ENCODE results near the gene DCDC2B. TPM values are rescaled to one million over a fixed set of nuclear protein-coding genes. Genes with fewer than 3 reads are reported as not detected.

The DCDC2B gene
- total and polyA plus RNA-seq, 10 of the 15 experiments (the other 5 are each of a cell fraction or from before 2014, with no cell fraction given) = 0.12 to 0.21 (median 0.15) TPM; not detected in 7

DNA sequence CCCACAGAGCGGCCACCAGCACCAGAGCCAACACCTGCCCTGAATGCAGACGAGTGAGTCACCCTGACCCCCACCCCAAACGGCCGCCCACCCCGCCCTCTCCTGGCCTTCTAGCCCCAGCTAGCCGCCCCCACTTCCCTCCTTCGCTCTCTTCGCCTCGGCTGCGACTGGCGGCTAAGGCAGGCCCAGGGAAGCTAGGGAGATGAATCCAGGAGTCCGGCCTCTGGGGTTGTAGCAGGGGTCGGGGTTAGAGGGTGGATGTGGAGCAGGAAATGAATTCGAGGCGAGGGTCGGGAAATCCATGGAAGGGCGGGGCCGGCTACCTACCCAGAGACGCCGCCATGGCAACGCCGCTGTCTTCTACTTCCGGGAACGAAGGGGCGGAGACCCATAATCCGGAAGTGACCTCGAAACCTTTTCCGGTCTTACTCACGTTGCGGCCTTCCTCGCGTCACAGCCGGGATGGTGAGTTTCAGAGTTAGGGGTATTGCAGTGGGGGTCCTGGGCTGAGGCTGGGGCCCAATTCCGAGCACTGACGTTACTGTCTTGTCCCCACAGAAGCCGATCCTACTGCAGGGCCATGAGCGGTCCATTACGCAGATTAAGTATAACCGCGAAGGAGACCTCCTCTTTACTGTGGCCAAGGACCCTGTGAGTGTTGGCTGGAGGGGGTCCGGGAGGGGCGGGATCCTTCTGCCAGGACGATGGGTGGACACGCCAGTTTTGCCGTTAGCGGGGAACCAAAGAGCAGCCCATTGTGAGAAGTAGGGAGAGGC is 13.3 kb downstream of the DCDC2B start, which contains the start of the genes EIF3I and TMEM234 (continued):
- TF ChIP-seq ASH2L (IDR thresholded peaks at IDR 0.05; ENCODE audit: borderline replicate concordance, low read depth) (no peak), NFIC (IDR thresholded peaks at IDR 0.05; ENCODE audit: low read depth, low read length) (no peak), RAD21 (IDR thresholded peaks at IDR 0.05; ENCODE audit: insufficient read depth, low read depth, low read length) (no peak), HDAC2 (IDR thresholded peaks at IDR 0.05) (no peak), RUNX3 (IDR thresholded peaks at IDR 0.05; ENCODE audit: low read length) (peak; percentile 41)

DNA sequence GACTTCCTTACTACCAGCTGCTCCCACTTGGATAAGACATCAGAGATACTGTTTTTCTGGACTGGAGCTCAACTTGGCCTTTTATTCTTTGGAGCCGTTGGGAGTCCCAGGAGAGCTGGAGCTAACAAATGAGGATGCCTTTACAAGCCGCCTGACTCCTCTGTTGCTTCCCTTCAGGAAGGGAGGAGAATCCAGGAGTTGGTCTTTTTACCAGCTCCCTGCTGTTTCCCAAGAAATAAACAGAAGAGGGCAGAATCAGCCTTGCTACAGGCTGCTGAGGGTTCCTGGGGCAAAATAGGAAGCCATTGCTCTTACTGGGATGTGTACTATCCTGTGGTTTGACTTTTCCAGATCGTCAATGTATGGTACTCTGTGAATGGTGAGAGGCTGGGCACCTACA is 14.8 kb downstream of the DCDC2B start:
- H3K27me3 ChIP-seq (replicated peaks in 1 of 2; ENCODE audit: control insufficient read depth in 2 of 2, insufficient read depth in 2 of 2, low read length in 1 of 2) = no peaks in the 10 kb centered on the region
- ChIA-PET CTCF (interaction anchor here (1.0 to 6.0 kb wide), 7 partner anchors 8 to 176 kb away, joined by 4 to 46 read pairs (median 8); partner anchors contain the start of gene FAM167B), POLR2A (interaction anchor here (0.5 to 1.5 kb wide), 6 partner anchors 17 to 116 kb away, joined by 3 to 7 read pairs (median 3); partner anchors contain the start of gene KPNA6), RAD21 (ENCODE audit: unreplicated experiment) (interaction anchor here (1.0 to 2.1 kb wide), 8 partner anchors 17 to 171 kb away, joined by 3 to 7 read pairs (median 4); partner anchors contain the start of genes BSDC1 and CCDC28B), SMC1A (ENCODE audit: uncharacterized antibody, unreplicated experiment) (interaction anchor here (0.7 to 2.5 kb wide), 11 partner anchors 18 to 187 kb away, joined by 3 to 13 read pairs (median 4); partner anchors contain the start of gene BSDC1)
- intact Hi-C loops (cut with micrococcal nuclease; ENCODE audit: unreplicated experiment) = no loop called here
- H4K20me1 ChIP-seq (ENCODE audit: control insufficient read depth, insufficient read depth) = no peaks in the 10 kb centered on the region
- H2AFZ ChIP-seq (ENCODE audit: control insufficient read depth, low read depth, low read length) = no peak overlapping the region
- peak overlapping the region; percentile 99 for H3K9ac ChIP-seq (ENCODE audit: control insufficient read depth, insufficient read depth, low read length)
- DNase-seq (ENCODE audit: low read depth, low spot score) (no peak), ATAC-seq (no peak), FAIRE-seq (no peak)
- peaks cover 29% of the 10 kb centered on the region for H3K79me2 ChIP-seq (ENCODE audit: control insufficient read depth, insufficient read depth, low read length)
- in situ Hi-C loops (cut with MboI) = no loop called here
- peaks cover 12% of the 10 kb centered on the region for H3K4me1 ChIP-seq (ENCODE audit: control insufficient read depth, insufficient read depth, low read length)
- peak overlapping the region; percentile 84 for H3K4me2 ChIP-seq (ENCODE audit: control insufficient read depth, insufficient read depth)
- TSS peak; percentile 64 for BruUV-seq (replicated peaks)
- peaks cover 10 to 22% of the 10 kb centered on the region in 2 experiments for H3K36me3 ChIP-seq (ENCODE audit: control insufficient read depth in 2 of 2, insufficient read depth in 2 of 2, low read length in 1 of 2)
- H3K9me3 ChIP-seq (replicated peaks; ENCODE audit: control insufficient read depth, insufficient read depth, low read length) = no peaks in the 10 kb centered on the region
- 98% methylated on average over 3 of the region's 3 CpGs for WGBS (ENCODE audit: insufficient coverage, insufficient replicate concordance, low lambda C conversion rate, missing lambda C conversion rate)
- H3K4me3 ChIP-seq = peak overlapping the region; percentile 89
- H3K27ac ChIP-seq (ENCODE audit: control insufficient read depth, insufficient read depth) = 0 out of 2 replicates have a peak overlapping the region, but pooled peaks have one; percentile 15
- no peak for TF ChIP-seq PAX8 (IDR thresholded peaks at IDR 0.05)
- TF ChIP-seq BHLHE40 (IDR thresholded peaks at IDR 0.05; ENCODE audit: borderline replicate concordance in 1 of 2, low read depth in 2 of 2, low read length in 1 of 2) = no peak
- TF ChIP-seq CHD1 (IDR thresholded peaks at IDR 0.05; ENCODE audit: low read depth, low read length) = no peak
- TF ChIP-seq, protein P1, sequence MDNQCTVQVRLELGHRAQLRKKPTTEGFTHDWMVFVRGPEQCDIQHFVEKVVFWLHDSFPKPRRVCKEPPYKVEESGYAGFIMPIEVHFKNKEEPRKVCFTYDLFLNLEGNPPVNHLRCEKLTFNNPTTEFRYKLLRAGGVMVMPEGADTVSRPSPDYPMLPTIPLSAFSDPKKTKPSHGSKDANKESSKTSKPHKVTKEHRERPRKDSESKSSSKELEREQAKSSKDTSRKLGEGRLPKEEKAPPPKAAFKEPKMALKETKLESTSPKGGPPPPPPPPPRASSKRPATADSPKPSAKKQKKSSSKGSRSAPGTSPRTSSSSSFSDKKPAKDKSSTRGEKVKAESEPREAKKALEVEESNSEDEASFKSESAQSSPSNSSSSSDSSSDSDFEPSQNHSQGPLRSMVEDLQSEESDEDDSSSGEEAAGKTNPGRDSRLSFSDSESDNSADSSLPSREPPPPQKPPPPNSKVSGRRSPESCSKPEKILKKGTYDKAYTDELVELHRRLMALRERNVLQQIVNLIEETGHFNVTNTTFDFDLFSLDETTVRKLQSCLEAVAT (IDR thresholded peaks at IDR 0.05) = no peak
- no peak for TF ChIP-seq SMARCA5 (IDR thresholded peaks at IDR 0.05)
- TF ChIP-seq, protein P2, sequence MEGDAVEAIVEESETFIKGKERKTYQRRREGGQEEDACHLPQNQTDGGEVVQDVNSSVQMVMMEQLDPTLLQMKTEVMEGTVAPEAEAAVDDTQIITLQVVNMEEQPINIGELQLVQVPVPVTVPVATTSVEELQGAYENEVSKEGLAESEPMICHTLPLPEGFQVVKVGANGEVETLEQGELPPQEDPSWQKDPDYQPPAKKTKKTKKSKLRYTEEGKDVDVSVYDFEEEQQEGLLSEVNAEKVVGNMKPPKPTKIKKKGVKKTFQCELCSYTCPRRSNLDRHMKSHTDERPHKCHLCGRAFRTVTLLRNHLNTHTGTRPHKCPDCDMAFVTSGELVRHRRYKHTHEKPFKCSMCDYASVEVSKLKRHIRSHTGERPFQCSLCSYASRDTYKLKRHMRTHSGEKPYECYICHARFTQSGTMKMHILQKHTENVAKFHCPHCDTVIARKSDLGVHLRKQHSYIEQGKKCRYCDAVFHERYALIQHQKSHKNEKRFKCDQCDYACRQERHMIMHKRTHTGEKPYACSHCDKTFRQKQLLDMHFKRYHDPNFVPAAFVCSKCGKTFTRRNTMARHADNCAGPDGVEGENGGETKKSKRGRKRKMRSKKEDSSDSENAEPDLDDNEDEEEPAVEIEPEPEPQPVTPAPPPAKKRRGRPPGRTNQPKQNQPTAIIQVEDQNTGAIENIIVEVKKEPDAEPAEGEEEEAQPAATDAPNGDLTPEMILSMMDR (IDR thresholded peaks at IDR 0.05 in 2 of 3, conservative IDR thresholded peaks at IDR 0.05 in 1 of 3; ENCODE audit: control insufficient read depth in 2 of 3, extremely low read depth in 1 of 3, insufficient read depth in 1 of 3, low read depth in 3 of 3, low read length in 3 of 3) = peak in 1 of 3 experiments; percentile 14; a peak in 1 of 6 replicates
- TF ChIP-seq, protein P3, sequence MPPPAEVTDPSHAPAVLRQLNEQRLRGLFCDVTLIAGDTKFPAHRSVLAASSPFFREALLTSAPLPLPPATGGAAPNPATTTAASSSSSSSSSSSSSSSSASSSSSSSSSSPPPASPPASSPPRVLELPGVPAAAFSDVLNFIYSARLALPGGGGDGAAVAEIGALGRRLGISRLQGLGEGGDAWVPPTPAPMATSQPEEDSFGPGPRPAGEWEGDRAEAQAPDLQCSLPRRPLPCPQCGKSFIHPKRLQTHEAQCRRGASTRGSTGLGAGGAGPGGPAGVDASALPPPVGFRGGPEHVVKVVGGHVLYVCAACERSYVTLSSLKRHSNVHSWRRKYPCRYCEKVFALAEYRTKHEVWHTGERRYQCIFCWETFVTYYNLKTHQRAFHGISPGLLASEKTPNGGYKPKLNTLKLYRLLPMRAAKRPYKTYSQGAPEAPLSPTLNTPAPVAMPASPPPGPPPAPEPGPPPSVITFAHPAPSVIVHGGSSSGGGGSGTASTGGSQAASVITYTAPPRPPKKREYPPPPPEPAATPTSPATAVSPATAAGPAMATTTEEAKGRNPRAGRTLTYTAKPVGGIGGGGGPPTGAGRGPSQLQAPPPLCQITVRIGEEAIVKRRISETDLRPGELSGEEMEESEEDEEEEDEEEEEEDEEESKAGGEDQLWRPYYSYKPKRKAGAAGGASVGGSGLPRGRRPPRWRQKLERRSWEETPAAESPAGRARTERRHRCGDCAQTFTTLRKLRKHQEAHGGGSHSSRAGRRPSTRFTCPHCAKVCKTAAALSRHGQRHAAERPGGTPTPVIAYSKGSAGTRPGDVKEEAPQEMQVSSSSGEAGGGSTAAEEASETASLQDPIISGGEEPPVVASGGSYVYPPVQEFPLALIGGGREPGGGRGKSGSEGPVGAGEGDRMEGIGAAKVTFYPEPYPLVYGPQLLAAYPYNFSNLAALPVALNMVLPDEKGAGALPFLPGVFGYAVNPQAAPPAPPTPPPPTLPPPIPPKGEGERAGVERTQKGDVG (CRISPR knock-in tag; IDR thresholded peaks at IDR 0.05) = no peak
- TF ChIP-seq DPF2 (IDR thresholded peaks at IDR 0.05) = no peak

Data from GM12878 (cell line).